COLO668 (cell line): Measurements from ENCODE around the gene INPP5A.

Experiments used
- DNase-seq: peaks from one replicate; lab custom pipeline; 2025; ENCODE audit not compliant: unreplicated experiment; lab: John Stamatoyannopoulos, UW

Gene INPP5A

DNA sequence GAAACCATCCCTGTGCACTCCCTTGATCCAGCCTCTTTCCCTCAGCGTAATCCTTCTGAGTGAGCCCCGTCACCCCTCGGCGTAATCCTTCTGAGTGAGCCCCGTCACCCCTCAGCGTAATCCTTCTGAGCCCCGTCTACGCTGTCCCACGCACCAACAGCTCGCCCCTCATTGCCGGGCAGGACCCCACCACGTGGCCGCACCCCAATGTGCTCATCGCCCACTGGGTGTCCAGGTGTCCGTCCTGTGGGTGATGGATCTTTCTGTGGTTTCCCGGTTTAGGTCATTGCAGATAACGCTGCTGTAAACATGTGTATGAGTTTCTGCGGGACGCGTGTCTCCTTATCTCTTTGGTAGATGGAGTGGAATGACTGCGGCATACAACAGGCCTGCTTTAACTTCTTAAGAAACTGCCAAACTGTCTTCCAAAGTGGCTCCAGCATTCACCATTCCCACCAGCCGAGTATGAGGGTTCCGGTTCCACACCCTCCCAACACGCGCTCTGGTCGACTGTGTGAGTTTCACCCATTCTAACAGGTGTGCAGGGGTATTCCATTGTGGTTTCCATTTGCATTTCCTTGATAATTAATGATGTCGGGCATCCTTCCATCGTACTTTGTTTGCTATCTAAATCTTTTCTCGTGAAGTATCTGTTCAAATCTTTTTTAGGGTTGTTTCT lies 290.4 kb downstream of the INPP5A start:
- no peak for DNase-seq

DNA sequence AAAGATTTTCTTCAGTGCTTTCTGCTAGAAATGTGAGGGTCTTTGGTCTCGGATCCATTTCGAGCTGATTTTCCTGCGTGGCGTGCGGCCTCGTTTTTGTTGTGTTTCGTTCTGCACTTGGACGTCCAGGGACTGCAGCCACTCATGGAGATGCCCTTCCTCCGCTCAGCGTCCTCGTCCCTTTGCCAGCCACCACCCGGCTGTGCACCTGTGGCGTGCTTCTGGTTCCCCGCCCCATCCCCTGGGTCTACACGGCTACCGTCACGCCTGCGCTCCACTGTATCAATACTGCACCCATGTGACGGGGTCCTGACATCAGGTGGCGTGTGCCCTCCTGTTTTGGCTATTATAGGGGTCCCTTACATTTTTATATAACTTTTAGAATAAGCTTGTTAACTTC lies 291.1 kb downstream of the INPP5A start:
- DNase-seq: no peak

- DNase-seq: no peak
Measured at GRCh38 chr10:132829403-132829802, 291.8 kb downstream of the INPP5A start.

DNA sequence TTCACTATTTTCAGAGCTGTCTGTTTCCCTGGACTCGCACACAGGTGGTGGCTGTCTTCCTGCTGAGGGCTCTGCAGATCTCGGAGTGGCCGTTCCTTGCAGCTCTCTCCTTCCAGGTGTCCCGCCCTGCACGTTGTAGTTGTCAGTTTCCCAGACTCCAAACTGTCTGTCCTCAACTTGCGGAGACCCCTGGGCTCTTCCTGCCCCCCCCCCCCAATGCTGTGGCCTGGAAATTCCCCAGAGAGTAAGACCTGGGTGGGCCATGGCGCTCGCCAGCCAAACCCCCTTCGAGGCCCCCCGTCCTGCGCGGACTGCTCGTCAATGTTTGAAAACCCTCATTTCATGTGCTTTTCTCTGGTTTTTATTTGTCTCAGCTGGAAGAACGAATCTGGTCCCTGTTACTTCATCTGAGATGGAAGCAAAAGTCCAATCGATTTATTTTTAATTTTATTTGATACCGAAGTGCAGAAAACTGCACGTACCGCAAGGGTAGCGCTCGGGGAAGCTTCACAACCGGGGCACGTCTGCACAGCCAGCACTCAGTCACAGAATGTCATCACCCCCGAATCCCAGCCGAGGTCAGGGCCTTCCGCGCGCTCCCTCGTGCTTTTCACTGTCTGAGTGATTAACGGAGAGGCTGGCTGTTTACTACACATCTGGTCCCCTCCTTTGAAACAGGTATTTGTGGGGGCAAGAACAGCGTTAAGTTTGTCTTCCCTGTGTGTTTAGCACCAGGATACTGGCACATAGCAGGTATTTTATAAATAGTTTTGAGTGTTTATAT lies 294.8 kb downstream of the INPP5A start:
- no peak for DNase-seq
